ENCODE data around the gene SCO2. TPM values are rescaled to one million over a fixed set of nuclear protein-coding genes. Genes with fewer than 3 reads are reported as not detected.

The SCO2 gene
- polyA plus RNA-seq, 1 donor from 2014 or later, result 9.6 TPM

GRCh38 chr22:50537765-50538164, 12.4 kb upstream of the SCO2 start:
- H3K36me3 ChIP-seq (ENCODE audit: insufficient read depth, low read length), result no peaks in the 10 kb centered on the region
- no peaks in the 10 kb centered on the region for H3F3A ChIP-seq (ENCODE audit: insufficient read depth, low read length, poor library complexity, severe bottlenecking)
- TF ChIP-seq CTCF (IDR thresholded peaks at IDR 0.05; ENCODE audit: poor library complexity, severe bottlenecking), result no peak
- no peak for TF ChIP-seq TAF1 (IDR thresholded peaks at IDR 0.05; ENCODE audit: low read depth)
- TF ChIP-seq SMC3 (conservative IDR thresholded peaks at IDR 0.05; ENCODE audit: poor library complexity), result no peak
- TF ChIP-seq REST (IDR thresholded peaks at IDR 0.05; ENCODE audit: borderline replicate concordance), result no peak
- no peaks in the 10 kb centered on the region for H3K79me2 ChIP-seq (replicated peaks; ENCODE audit: insufficient read depth, low read length)
- no peaks in the 10 kb centered on the region for H3K27me3 ChIP-seq (ENCODE audit: insufficient read depth, low read depth, low read length)
- no peak overlapping the region for H3K27ac ChIP-seq (ENCODE audit: low read length)
- no peaks in the 10 kb centered on the region for H3K9me2 ChIP-seq (ENCODE audit: insufficient read depth, low read length)
- H4K20me1 ChIP-seq (ENCODE audit: insufficient read depth), result no peaks in the 10 kb centered on the region
- H2AFZ ChIP-seq (ENCODE audit: low read depth, low read length), result no peak overlapping the region
- H3K9ac ChIP-seq (ENCODE audit: low read length), result no peak overlapping the region
- no peak overlapping the region for H3K4me3 ChIP-seq (ENCODE audit: low read length)
- no peak overlapping the region for H3K4me2 ChIP-seq (ENCODE audit: low read length)
- no peaks in the 10 kb centered on the region for H3K9me3 ChIP-seq (ENCODE audit: low read length)

GRCh38 chr22:50536226-50536625, 10.8 kb upstream of the SCO2 start:
- H3K36me3 ChIP-seq (ENCODE audit: insufficient read depth, low read length), result no peaks in the 10 kb centered on the region
- H3K27me3 ChIP-seq (ENCODE audit: insufficient read depth, low read depth, low read length), result peaks cover 15% of the 10 kb centered on the region
- no peak overlapping the region for H3K9ac ChIP-seq (ENCODE audit: low read length)
- no peaks in the 10 kb centered on the region for H3F3A ChIP-seq (ENCODE audit: insufficient read depth, low read length, poor library complexity, severe bottlenecking)
- H3K9me3 ChIP-seq (ENCODE audit: low read length), result no peaks in the 10 kb centered on the region
- no peaks in the 10 kb centered on the region for H4K20me1 ChIP-seq (ENCODE audit: insufficient read depth)
- H3K4me2 ChIP-seq (ENCODE audit: low read length), result no peak overlapping the region
- TF ChIP-seq MXI1 (conservative IDR thresholded peaks at IDR 0.05; ENCODE audit: poor library complexity, severe bottlenecking), result no peak
- no peak for TF ChIP-seq EZH2 (IDR thresholded peaks at IDR 0.05; ENCODE audit: borderline replicate concordance, insufficient read depth, low read length, poor library complexity, severe bottlenecking)
- TF ChIP-seq SMC3 (conservative IDR thresholded peaks at IDR 0.05; ENCODE audit: poor library complexity), result no peak
- TF ChIP-seq REST (IDR thresholded peaks at IDR 0.05; ENCODE audit: borderline replicate concordance), result no peak
- TF ChIP-seq TAF1 (IDR thresholded peaks at IDR 0.05; ENCODE audit: low read depth), result no peak
- TF ChIP-seq POLR2AphosphoS5 (IDR thresholded peaks at IDR 0.05), result no peak
- TF ChIP-seq EP300 (conservative IDR thresholded peaks at IDR 0.05; ENCODE audit: poor library complexity, severe bottlenecking), result no peak
- no peak for TF ChIP-seq CTCF (IDR thresholded peaks at IDR 0.05; ENCODE audit: poor library complexity, severe bottlenecking)
- TF ChIP-seq RAD21 (conservative IDR thresholded peaks at IDR 0.05), result no peak
- no peak overlapping the region for H3K4me3 ChIP-seq (ENCODE audit: low read length)
- no peaks in the 10 kb centered on the region for H3K9me2 ChIP-seq (ENCODE audit: insufficient read depth, low read length)
- H3K27ac ChIP-seq (ENCODE audit: low read length), result no peak overlapping the region
- H2AFZ ChIP-seq (ENCODE audit: low read depth, low read length), result no peak overlapping the region
- no peaks in the 10 kb centered on the region for H3K79me2 ChIP-seq (replicated peaks; ENCODE audit: insufficient read depth, low read length)

Data from neural cell (in vitro differentiated cells).